HL-60 (cell line): Measurements from ENCODE around the gene GON4L.
"Not testable (repeated sequence)": the region's sequence is repeated elsewhere in the genome, so short reads cannot be mapped to it uniquely, and the experiment has no call there.

Experiments
- DNase-seq, 2 experiments: peaks; one replicate each; pipeline ENCODE4 v3.0.0-alpha.2; 2010 to 2020; ENCODE audit warnings: low read depth in 1 of 2, low spot score in 1 of 2
- H3K27ac ChIP-seq: fragments of 250-450 bp; sonication (Bioruptor Pico); replicated peaks from 2 replicates; pipeline ENCODE4 v1.5.1; 2020; ENCODE audit warnings: mild to moderate bottlenecking, moderate library complexity
- H3K27me3 ChIP-seq: fragments of 250-450 bp; sonication (Bioruptor Pico); 2 replicates; pipeline ENCODE4 v1.5.1; 2021; ENCODE audit warnings: mild to moderate bottlenecking, moderate library complexity; ENCODE audit not compliant: insufficient read depth, poor library complexity, severe bottlenecking
- H3K4me3 ChIP-seq: replicated peaks from 2 replicates; pipeline ENCODE4 v1.5.1; 2011; ENCODE audit warnings: mild to moderate bottlenecking, control low read depth, low read length; ENCODE audit not compliant: insufficient read depth
- CTCF ChIP-seq: IDR thresholded peaks from one replicate; pipeline ENCODE4 v1.5.1; 2011; ENCODE audit warnings: low read length, control low read depth, inconsistent platforms; ENCODE audit not compliant: insufficient read depth
- GABPA ChIP-seq: IDR thresholded peaks from 2 replicates; pipeline ENCODE4 v1.6.1; 2012; ENCODE audit warnings: low read depth
- POLR2AphosphoS5 ChIP-seq: IDR thresholded peaks from 2 replicates; pipeline ENCODE4 v1.6.1; 2012; ENCODE audit warnings: low read depth
- REST ChIP-seq: IDR thresholded peaks from 2 replicates; pipeline ENCODE4 v1.6.1; 2012; ENCODE audit warnings: low read depth; ENCODE audit not compliant: insufficient replicate concordance
- SPI1 ChIP-seq: IDR thresholded peaks from 2 replicates; pipeline ENCODE4 v1.6.1; 2012; ENCODE audit warnings: low read depth, mild to moderate bottlenecking, borderline replicate concordance

Gene GON4L

GRCh38 chr1:155715777-155716176 is 141.2 kb downstream of the GON4L start:
- Histone ChIP-seq H3K4me3 (no peak overlapping the region), H3K27ac (no peak overlapping the region), H3K27me3 (no peaks in the 10 kb centered on the region)
- DNase-seq = no peak
- TF ChIP-seq POLR2AphosphoS5 (no peak), SPI1 (no peak), CTCF (no peak), GABPA (no peak), REST (no peak)

- not testable (repeated sequence) for DNase-seq, H3K4me3 ChIP-seq, H3K27ac ChIP-seq, H3K27me3 ChIP-seq
Observed at GRCh38 chr1:155715056-155715455, 142.0 kb downstream of the GON4L start.

- TF ChIP-seq SPI1 = no peak
- TF ChIP-seq CTCF = no peak
- TF ChIP-seq REST = no peak
- TF ChIP-seq GABPA = no peak
- TF ChIP-seq POLR2AphosphoS5 = no peak
- Histone ChIP-seq H3K27ac (no peak overlapping the region), H3K27me3 (no peaks in the 10 kb centered on the region), H3K4me3 (no peak overlapping the region)
- DNase-seq = no peak
Observed at GRCh38 chr1:155713075-155713474, 143.9 kb downstream of the GON4L start.

- not testable (repeated sequence) for H3K27ac ChIP-seq, H3K4me3 ChIP-seq, H3K27me3 ChIP-seq, DNase-seq
Observed at GRCh38 chr1:155712636-155713035, 144.4 kb downstream of the GON4L start.

- H3K27me3 ChIP-seq, H3K4me3 ChIP-seq, H3K27ac ChIP-seq, DNase-seq: not testable (repeated sequence)
Observed at GRCh38 chr1:155711457-155711856, 145.6 kb downstream of the GON4L start.

- no peaks in the 10 kb centered on the region for H3K27me3 ChIP-seq
- H3K27ac ChIP-seq = no peak overlapping the region
- TF ChIP-seq SPI1 (no peak), POLR2AphosphoS5 (no peak), GABPA (no peak), CTCF (no peak), REST (no peak)
- DNase-seq = no peak
- H3K4me3 ChIP-seq = no peak overlapping the region
Observed at GRCh38 chr1:155709391-155709790, 147.6 kb downstream of the GON4L start.
